ENCODE data around the gene DUSP9. TPM values are rescaled to one million over a fixed set of nuclear protein-coding genes. Genes with fewer than 3 reads are reported as not detected.

Gene DUSP9
- total and polyA plus RNA-seq, 10 of the 15 experiments (the other 5 are each of a cell fraction or from before 2014, with no cell fraction given): 0.10 TPM; not detected in 9

DNA sequence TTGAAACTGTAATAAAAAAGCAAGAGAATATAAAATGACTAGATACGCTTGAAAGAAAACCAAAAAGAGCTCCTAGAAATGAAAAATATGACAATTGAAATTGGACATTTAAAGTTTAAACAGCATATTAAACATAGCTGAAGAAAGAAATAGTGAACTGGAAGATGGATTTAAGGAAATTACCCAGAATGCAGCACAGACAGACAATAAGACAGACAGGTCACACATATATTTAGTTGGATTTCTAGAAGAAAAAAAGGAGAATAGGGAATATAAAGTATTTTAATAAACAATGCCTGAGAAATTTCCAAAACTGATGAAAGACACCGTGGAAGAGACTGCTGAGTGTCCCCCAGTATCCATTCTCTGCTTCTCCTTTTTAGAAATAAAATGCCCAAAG, 6.6 kb downstream of the DUSP9 start:
- no peaks in the 10 kb centered on the region for H3K36me3 ChIP-seq (ENCODE audit: control insufficient read depth in 2 of 2, insufficient read depth in 2 of 2, low read length in 1 of 2)
- BruUV-seq (replicated peaks): no TSS peak
- no peak overlapping the region for H3K27ac ChIP-seq (ENCODE audit: control insufficient read depth, insufficient read depth)
- CTCF ChIA-PET: interaction anchor here (2.0 to 2.8 kb wide), 2 partner anchors 14 to 114 kb away, joined by 8 to 10 read pairs; no protein-coding TSS in a partner anchor
- in situ Hi-C loops (cut with MboI): loop anchor here (10.0 kb wide), 1 partner anchor 119 kb away; no protein-coding TSS in a partner anchor
- 46% methylated on average over 2 of the region's 2 CpGs for WGBS (ENCODE audit: insufficient coverage, insufficient replicate concordance, low lambda C conversion rate, missing lambda C conversion rate)
- H3K4me3 ChIP-seq: no peak overlapping the region
- RAD21 ChIA-PET (ENCODE audit: unreplicated experiment): no interaction called here
- no peak overlapping the region for H3K9ac ChIP-seq (ENCODE audit: control insufficient read depth, insufficient read depth, low read length)
- DNase-seq (ENCODE audit: low read depth, low spot score) (no peak), FAIRE-seq (no peak), ATAC-seq (no peak)
- SMC1A ChIA-PET (ENCODE audit: uncharacterized antibody, unreplicated experiment): no interaction called here
- H3K4me1 ChIP-seq (ENCODE audit: control insufficient read depth, insufficient read depth, low read length): no peaks in the 10 kb centered on the region
- no peaks in the 10 kb centered on the region; the same call in 2 of the 3 replicates for H3K9me3 ChIP-seq (replicated peaks; ENCODE audit: control insufficient read depth, insufficient read depth, low read length)
- H3K27me3 ChIP-seq (replicated peaks in 1 of 2; ENCODE audit: control insufficient read depth in 2 of 2, insufficient read depth in 2 of 2, low read length in 1 of 2): no peaks in the 10 kb centered on the region
- POLR2A ChIA-PET: no interaction called here
- no peak overlapping the region for H3K4me2 ChIP-seq (ENCODE audit: control insufficient read depth, insufficient read depth)
- H4K20me1 ChIP-seq (ENCODE audit: control insufficient read depth, insufficient read depth): no peaks in the 10 kb centered on the region
- TF ChIP-seq PAX5 (IDR thresholded peaks at IDR 0.05; ENCODE audit: borderline replicate concordance, low read depth, low read length) (no peak), SMC3 (IDR thresholded peaks at IDR 0.05; ENCODE audit: borderline replicate concordance, low read length) (no peak), CBX5 (IDR thresholded peaks at IDR 0.05; ENCODE audit: low read depth) (no peak), EZH2 (IDR thresholded peaks at IDR 0.05; ENCODE audit: borderline replicate concordance, control insufficient read depth, low read depth, low read length) (no peak), CHD4 (IDR thresholded peaks at IDR 0.05) (no peak), CREB1 (IDR thresholded peaks at IDR 0.05; ENCODE audit: low read depth) (no peak)
- TF ChIP-seq, protein P1, sequence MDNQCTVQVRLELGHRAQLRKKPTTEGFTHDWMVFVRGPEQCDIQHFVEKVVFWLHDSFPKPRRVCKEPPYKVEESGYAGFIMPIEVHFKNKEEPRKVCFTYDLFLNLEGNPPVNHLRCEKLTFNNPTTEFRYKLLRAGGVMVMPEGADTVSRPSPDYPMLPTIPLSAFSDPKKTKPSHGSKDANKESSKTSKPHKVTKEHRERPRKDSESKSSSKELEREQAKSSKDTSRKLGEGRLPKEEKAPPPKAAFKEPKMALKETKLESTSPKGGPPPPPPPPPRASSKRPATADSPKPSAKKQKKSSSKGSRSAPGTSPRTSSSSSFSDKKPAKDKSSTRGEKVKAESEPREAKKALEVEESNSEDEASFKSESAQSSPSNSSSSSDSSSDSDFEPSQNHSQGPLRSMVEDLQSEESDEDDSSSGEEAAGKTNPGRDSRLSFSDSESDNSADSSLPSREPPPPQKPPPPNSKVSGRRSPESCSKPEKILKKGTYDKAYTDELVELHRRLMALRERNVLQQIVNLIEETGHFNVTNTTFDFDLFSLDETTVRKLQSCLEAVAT (IDR thresholded peaks at IDR 0.05): no peak
- TF ChIP-seq, protein P2, sequence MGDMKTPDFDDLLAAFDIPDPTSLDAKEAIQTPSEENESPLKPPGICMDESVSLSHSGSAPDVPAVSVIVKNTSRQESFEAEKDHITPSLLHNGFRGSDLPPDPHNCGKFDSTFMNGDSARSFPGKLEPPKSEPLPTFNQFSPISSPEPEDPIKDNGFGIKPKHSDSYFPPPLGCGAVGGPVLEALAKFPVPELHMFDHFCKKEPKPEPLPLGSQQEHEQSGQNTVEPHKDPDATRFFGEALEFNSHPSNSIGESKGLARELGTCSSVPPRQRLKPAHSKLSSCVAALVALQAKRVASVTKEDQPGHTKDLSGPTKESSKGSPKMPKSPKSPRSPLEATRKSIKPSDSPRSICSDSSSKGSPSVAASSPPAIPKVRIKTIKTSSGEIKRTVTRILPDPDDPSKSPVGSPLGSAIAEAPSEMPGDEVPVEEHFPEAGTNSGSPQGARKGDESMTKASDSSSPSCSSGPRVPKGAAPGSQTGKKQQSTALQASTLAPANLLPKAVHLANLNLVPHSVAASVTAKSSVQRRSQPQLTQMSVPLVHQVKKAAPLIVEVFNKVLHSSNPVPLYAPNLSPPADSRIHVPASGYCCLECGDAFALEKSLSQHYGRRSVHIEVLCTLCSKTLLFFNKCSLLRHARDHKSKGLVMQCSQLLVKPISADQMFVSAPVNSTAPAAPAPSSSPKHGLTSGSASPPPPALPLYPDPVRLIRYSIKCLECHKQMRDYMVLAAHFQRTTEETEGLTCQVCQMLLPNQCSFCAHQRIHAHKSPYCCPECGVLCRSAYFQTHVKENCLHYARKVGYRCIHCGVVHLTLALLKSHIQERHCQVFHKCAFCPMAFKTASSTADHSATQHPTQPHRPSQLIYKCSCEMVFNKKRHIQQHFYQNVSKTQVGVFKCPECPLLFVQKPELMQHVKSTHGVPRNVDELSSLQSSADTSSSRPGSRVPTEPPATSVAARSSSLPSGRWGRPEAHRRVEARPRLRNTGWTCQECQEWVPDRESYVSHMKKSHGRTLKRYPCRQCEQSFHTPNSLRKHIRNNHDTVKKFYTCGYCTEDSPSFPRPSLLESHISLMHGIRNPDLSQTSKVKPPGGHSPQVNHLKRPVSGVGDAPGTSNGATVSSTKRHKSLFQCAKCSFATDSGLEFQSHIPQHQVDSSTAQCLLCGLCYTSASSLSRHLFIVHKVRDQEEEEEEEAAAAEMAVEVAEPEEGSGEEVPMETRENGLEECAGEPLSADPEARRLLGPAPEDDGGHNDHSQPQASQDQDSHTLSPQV (IDR thresholded peaks at IDR 0.05): no peak
- TF ChIP-seq, protein P3, sequence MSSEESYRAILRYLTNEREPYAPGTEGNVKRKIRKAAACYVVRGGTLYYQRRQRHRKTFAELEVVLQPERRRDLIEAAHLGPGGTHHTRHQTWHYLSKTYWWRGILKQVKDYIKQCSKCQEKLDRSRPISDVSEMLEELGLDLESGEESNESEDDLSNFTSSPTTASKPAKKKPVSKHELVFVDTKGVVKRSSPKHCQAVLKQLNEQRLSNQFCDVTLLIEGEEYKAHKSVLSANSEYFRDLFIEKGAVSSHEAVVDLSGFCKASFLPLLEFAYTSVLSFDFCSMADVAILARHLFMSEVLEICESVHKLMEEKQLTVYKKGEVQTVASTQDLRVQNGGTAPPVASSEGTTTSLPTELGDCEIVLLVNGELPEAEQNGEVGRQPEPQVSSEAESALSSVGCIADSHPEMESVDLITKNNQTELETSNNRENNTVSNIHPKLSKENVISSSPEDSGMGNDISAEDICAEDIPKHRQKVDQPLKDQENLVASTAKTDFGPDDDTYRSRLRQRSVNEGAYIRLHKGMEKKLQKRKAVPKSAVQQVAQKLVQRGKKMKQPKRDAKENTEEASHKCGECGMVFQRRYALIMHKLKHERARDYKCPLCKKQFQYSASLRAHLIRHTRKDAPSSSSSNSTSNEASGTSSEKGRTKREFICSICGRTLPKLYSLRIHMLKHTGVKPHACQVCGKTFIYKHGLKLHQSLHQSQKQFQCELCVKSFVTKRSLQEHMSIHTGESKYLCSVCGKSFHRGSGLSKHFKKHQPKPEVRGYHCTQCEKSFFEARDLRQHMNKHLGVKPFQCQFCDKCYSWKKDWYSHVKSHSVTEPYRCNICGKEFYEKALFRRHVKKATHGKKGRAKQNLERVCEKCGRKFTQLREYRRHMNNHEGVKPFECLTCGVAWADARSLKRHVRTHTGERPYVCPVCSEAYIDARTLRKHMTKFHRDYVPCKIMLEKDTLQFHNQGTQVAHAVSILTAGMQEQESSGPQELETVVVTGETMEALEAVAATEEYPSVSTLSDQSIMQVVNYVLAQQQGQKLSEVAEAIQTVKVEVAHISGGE (CRISPR knock-in tag; IDR thresholded peaks at IDR 0.05): no peak
- intact Hi-C loops (cut with micrococcal nuclease; ENCODE audit: unreplicated experiment): no loop called here
- no peaks in the 10 kb centered on the region for H3K79me2 ChIP-seq (ENCODE audit: control insufficient read depth, insufficient read depth, low read length)
- H2AFZ ChIP-seq (ENCODE audit: control insufficient read depth, low read depth, low read length): no peak overlapping the region

Measured in GM12878 (cell line).